Activated CD8-positive, alpha-beta memory T cell treated with anti-CD3 and anti-CD28 coated beads, Interleukin-2, amount 50 U/mL, for 24 hours (primary cell): Measurements from ENCODE around the gene CNTNAP3.
"Not testable (repeated sequence)": the region's sequence is repeated elsewhere in the genome, so short reads cannot be mapped to it uniquely, and the experiment has no call there.

Experiments
- DNase-seq: peaks from one replicate; pipeline ENCODE4 v3.0.0-alpha.2; 2020; ENCODE audit errors: extremely low read depth

CNTNAP3 gene

GRCh38 chr9:39073537-39073936 is 214.4 kb downstream of the CNTNAP3 start:
- not testable (repeated sequence) for DNase-seq

- DNase-seq: not testable (repeated sequence)
These were observed 220.3 kb downstream of the CNTNAP3 start for GRCh38 chr9:39067683-39068082.

- not testable (repeated sequence) for DNase-seq
These were observed 225.0 kb downstream of the CNTNAP3 start for GRCh38 chr9:39062966-39063365.

GRCh38 chr9:39054453-39054852 is 233.5 kb downstream of the CNTNAP3 start:
- DNase-seq: not testable (repeated sequence)

- not testable (repeated sequence) for DNase-seq
These were observed 241.1 kb downstream of the CNTNAP3 start for GRCh38 chr9:39046833-39047232.

- not testable (repeated sequence) for DNase-seq
These were observed 245.6 kb downstream of the CNTNAP3 start for GRCh38 chr9:39042352-39042803.

GRCh38 chr9:39041774-39042173 is 246.2 kb downstream of the CNTNAP3 start:
- DNase-seq: not testable (repeated sequence)

GRCh38 chr9:39039148-39039547 is 248.8 kb downstream of the CNTNAP3 start:
- DNase-seq: not testable (repeated sequence)

GRCh38 chr9:39038221-39038620 is 249.7 kb downstream of the CNTNAP3 start:
- not testable (repeated sequence) for DNase-seq

GRCh38 chr9:39033849-39034248 is 254.1 kb downstream of the CNTNAP3 start:
- not testable (repeated sequence) for DNase-seq

- DNase-seq: not testable (repeated sequence)
These were observed 257.6 kb downstream of the CNTNAP3 start for GRCh38 chr9:39030204-39031019.

- not testable (repeated sequence) for DNase-seq
These were observed 259.1 kb downstream of the CNTNAP3 start for GRCh38 chr9:39028855-39029254.

- not testable (repeated sequence) for DNase-seq
These were observed 259.8 kb downstream of the CNTNAP3 start for GRCh38 chr9:39028168-39028567.

- DNase-seq: not testable (repeated sequence)
These were observed 261.9 kb downstream of the CNTNAP3 start for GRCh38 chr9:39025911-39026588.
